ENCODE results near the gene POLN. TPM values are rescaled to one million over a fixed set of nuclear protein-coding genes. Genes with fewer than 3 reads are reported as not detected.

The POLN gene
- total RNA-seq, 1 donor: 2.9 TPM

DNA sequence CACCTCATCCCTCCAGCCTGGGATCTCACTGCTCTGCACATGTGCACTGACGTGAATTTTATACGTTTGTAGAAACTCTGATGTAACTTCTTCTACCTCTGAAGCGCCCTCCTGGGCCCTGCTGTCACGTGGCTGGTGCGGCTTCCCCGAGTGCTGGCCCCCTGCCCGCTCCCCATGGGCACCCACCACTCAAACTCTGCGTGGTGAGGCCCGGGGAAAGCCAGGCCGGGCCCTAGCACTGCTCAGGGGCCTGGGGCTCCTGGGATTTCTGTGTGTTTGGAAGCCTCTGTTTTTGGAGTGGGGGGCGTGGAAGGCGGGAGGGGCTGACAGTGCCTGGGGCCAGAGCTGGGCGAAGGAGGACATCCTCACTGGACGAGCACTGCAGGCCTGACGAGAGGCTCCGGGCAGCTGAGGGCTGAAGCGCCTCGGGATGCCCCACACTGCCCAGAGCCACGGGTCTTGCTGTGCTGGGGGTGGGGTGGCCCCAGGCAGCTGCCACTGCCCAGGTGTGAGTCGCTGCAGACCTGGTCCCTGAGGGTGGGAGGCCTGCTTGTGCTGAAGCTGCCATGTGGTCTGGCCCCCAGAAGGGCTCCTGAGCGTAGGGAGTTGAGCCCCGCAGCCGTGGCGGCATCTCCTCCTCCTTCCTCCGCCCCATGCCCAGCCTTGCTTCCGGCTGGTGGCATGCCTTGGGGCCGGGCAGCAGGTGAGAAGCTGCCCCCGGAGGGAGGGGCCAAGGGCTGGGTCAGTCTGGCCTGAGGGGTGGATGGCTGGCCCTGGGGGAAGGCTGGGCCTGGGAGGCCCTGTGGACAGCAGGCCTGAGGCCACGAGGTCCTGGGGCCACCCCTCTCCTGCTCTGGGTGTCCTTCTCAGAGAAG lies 175.1 kb downstream of the POLN start:
- H3K27ac ChIP-seq (ENCODE audit: low read depth, low read length): no peak overlapping the region
- no peaks in the 10 kb centered on the region for H3K36me3 ChIP-seq (ENCODE audit: insufficient read depth, low read length)
- TF ChIP-seq, protein P1, sequence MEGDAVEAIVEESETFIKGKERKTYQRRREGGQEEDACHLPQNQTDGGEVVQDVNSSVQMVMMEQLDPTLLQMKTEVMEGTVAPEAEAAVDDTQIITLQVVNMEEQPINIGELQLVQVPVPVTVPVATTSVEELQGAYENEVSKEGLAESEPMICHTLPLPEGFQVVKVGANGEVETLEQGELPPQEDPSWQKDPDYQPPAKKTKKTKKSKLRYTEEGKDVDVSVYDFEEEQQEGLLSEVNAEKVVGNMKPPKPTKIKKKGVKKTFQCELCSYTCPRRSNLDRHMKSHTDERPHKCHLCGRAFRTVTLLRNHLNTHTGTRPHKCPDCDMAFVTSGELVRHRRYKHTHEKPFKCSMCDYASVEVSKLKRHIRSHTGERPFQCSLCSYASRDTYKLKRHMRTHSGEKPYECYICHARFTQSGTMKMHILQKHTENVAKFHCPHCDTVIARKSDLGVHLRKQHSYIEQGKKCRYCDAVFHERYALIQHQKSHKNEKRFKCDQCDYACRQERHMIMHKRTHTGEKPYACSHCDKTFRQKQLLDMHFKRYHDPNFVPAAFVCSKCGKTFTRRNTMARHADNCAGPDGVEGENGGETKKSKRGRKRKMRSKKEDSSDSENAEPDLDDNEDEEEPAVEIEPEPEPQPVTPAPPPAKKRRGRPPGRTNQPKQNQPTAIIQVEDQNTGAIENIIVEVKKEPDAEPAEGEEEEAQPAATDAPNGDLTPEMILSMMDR (IDR thresholded peaks at IDR 0.05; ENCODE audit: extremely low read depth, low read depth, low read length): no peak
- H2AFZ ChIP-seq (ENCODE audit: low read length): no peak overlapping the region
- H3K9me3 ChIP-seq (ENCODE audit: low read depth, low read length): no peaks in the 10 kb centered on the region
- H3K4me2 ChIP-seq (ENCODE audit: insufficient read depth, low read length): no peak overlapping the region
- H4K20me1 ChIP-seq (ENCODE audit: insufficient read depth, low read length): no peaks in the 10 kb centered on the region
- H3K79me2 ChIP-seq (ENCODE audit: insufficient read depth, low read length): no peaks in the 10 kb centered on the region
- DNase-seq (ENCODE audit: insufficient read length, low spot score, missing footprints): peak; percentile 84
- H3K27me3 ChIP-seq (ENCODE audit: insufficient read depth, low read length): no peaks in the 10 kb centered on the region
- no peak overlapping the region for H3K4me3 ChIP-seq (ENCODE audit: insufficient read depth, low read length)
- no peaks in the 10 kb centered on the region for H3K4me1 ChIP-seq (ENCODE audit: insufficient read depth, low read length)

DNA sequence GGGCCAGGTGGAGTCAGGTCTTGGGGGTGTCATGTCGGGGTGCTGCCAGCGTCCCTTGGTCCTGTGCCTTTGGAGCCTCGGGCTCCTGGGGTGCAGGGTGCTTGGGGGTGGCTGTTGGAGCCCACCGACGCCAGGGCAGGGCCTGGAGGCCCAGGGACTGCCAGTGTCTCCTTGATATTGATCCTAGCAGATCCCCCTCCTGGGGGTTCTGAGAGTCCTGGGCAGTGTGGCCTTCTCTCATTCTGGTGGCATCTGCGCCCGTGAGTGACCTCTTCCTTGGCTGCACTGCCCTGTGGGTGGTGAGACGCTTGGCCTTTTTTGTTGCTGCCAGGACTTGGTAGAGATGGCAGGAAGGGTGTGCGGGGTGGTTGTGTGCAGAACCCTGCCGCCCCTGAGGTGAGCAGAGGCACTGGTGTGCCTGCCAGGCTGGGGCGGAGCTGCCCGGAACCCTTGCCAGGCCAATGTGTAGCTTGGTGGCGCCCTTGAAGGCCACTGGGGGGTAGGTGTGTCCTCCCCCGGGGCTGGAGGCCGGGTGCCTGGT lies 175.8 kb downstream of the POLN start:
- Histone ChIP-seq H3K4me3 (ENCODE audit: insufficient read depth, low read length) (no peak overlapping the region), H3K4me1 (ENCODE audit: insufficient read depth, low read length) (no peaks in the 10 kb centered on the region), H3K36me3 (ENCODE audit: insufficient read depth, low read length) (no peaks in the 10 kb centered on the region), H3K27ac (ENCODE audit: low read depth, low read length) (no peak overlapping the region), H3K9me3 (ENCODE audit: low read depth, low read length) (no peaks in the 10 kb centered on the region), H4K20me1 (ENCODE audit: insufficient read depth, low read length) (no peaks in the 10 kb centered on the region), H3K79me2 (ENCODE audit: insufficient read depth, low read length) (no peaks in the 10 kb centered on the region), H3K4me2 (ENCODE audit: insufficient read depth, low read length) (no peak overlapping the region), H3K27me3 (ENCODE audit: insufficient read depth, low read length) (no peaks in the 10 kb centered on the region), H2AFZ (ENCODE audit: low read length) (no peak overlapping the region)
- TF ChIP-seq, protein P1 (IDR thresholded peaks at IDR 0.05; ENCODE audit: extremely low read depth, low read depth, low read length): no peak
- DNase-seq (ENCODE audit: insufficient read length, low spot score, missing footprints): peak; percentile 86

DNA sequence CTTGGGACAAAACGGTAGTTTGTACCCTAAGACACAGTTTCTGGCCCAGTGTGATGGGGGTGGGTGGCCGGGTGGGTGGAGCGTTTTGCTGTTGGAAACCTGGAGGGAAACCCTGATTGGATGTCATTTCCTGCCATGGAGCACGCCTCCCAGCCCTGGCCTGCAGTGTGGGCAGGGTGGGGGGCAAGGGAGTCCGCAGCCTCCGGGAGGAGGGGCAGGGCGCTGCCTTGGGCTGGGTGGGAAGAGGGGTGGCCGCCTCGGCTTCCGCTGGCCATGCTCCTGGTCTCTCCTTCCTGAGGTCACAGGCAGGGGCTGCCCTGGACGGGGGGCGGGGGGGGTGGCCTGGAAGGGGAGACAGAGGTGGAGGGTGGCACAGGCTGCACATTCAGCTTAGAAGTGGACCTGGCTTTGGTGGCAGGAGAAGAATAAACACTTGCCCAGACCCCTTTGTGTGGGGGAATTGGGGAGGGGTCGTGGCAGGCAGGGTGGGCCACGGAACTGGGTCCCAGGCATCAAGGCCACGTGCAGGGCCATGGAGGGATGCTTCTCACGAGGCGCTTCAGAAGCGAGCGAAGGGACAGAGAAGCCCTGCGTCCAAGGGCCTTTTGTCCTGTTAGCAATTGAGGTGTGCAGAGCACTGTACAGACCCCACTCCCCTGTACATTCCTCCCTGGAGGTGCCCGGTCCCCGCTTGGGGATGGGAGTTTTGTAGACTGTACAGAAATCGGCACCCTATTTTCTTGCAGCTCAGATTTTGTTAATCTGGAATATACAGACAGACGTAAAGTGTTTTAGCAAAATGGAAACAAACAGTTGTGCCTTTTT lies 176.6 kb downstream of the POLN start:
- H3K9me3 ChIP-seq (ENCODE audit: low read depth, low read length): no peaks in the 10 kb centered on the region
- no peak overlapping the region for H2AFZ ChIP-seq (ENCODE audit: low read length)
- TF ChIP-seq, protein P1 (IDR thresholded peaks at IDR 0.05; ENCODE audit: extremely low read depth, low read depth, low read length): no peak
- no peak overlapping the region for H3K27ac ChIP-seq (ENCODE audit: low read depth, low read length)
- H3K36me3 ChIP-seq (ENCODE audit: insufficient read depth, low read length): no peaks in the 10 kb centered on the region
- DNase-seq (ENCODE audit: insufficient read length, low spot score, missing footprints): peak; percentile 90
- H3K4me3 ChIP-seq (ENCODE audit: insufficient read depth, low read length): no peak overlapping the region
- peaks cover 4% of the 10 kb centered on the region for H3K27me3 ChIP-seq (ENCODE audit: insufficient read depth, low read length)
- H3K4me1 ChIP-seq (ENCODE audit: insufficient read depth, low read length): no peaks in the 10 kb centered on the region
- H4K20me1 ChIP-seq (ENCODE audit: insufficient read depth, low read length): no peaks in the 10 kb centered on the region
- no peak overlapping the region for H3K4me2 ChIP-seq (ENCODE audit: insufficient read depth, low read length)
- no peaks in the 10 kb centered on the region for H3K79me2 ChIP-seq (ENCODE audit: insufficient read depth, low read length)
